SJSA1 (cell line): ENCODE results near the gene TP53BP1. TPM values are rescaled to one million over a fixed set of nuclear protein-coding genes. Genes with fewer than 3 reads are reported as not detected.

Experiments used
- total RNA-seq: library from RNA; depleted of rRNA; stranded (reverse); fragments of >200 nt; shearing (Covaris generic); gene quantifications from 2 replicates; pipeline ENCODE4 v1.2.3, GENCODE V29; 2014; rRNA removed

TP53BP1 gene
- total RNA-seq, 1 experiment from 2014 or later = 31.2 TPM

Other genes starting within 250 kb of the TP53BP1 start
- 0.24 TPM in 1 of 2 replicates, not detected in the other for gene TGM5, start 226.2 kb downstream of the TP53BP1 start, total RNA-seq
- gene TGM7, start 190.9 kb downstream of the TP53BP1 start, total RNA-seq = not detected in 2 replicates
- 11.4 and 17.4 TPM in 2 replicates for gene LCMT2, start 162.6 kb downstream of the TP53BP1 start, total RNA-seq
- 26.8 and 47.3 TPM in 2 replicates for gene ZSCAN29, start 122.1 kb downstream of the TP53BP1 start, total RNA-seq
- gene TUBGCP4, start 122.1 kb downstream of the TP53BP1 start, total RNA-seq = 9.4 and 11.7 TPM in 2 replicates
- gene MAP1A, start 24.5 kb upstream of the TP53BP1 start, total RNA-seq = 37.3 and 58.7 TPM in 2 replicates
- 8.6 and 18.8 TPM in 2 replicates for gene PPIP5K1, start 97.1 kb upstream of the TP53BP1 start, total RNA-seq
- gene CKMT1B, start 100.9 kb upstream of the TP53BP1 start, total RNA-seq = not detected in 2 replicates
- gene STRC, start 125.6 kb upstream of the TP53BP1 start, total RNA-seq = not detected in 2 replicates
- gene CATSPER2, start 155.7 kb upstream of the TP53BP1 start, total RNA-seq = 0.26 and 1.3 TPM in 2 replicates
- not detected in 2 replicates for gene CKMT1A, start 200.7 kb upstream of the TP53BP1 start, total RNA-seq